Measurements from ENCODE around the gene PTPN9.

PTPN9 gene

DNA sequence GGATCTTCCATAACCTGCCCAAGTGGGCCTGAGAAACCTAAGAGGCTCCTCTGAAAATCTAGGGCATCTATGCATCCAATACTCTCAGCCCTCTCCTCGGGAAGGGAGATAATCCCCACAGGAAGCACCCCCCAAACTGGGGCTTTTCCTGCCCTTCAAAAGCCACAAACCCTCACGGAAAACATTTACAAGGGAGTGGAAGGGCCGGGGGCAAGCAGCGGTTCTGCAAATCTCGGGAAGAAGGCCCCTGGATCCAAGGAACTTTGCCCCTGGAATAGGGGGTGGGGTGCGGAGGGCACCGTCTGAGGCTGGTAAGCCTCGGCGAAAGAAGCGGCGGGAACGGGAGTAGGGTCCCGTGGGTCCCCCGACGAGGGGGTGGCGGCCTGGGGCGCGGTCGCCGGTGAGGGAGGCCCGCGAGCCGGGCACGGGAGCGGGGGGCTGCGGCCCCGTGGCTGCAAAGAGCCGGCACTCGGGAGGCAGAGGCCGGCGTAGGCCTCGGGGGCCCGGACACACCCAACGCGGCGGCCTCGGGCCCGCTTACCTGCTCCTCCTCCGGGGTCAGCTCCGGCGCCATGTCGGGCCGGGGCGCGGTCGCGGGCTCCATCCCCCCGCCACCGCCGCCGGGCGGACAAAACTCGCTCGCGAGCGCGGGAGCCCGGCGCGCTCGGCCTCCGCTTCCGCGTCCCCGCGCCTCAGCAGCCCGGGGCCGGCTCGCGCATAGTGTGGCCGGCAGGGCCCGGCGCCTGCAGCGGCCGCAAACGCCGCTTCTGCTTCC is 755 bp downstream of the PTPN9 start:
- TF ChIP-seq ZFP3 (CRISPR knock-in tag; IDR thresholded peaks at IDR 0.05) (no peak), ZNF70 (CRISPR knock-in tag; IDR thresholded peaks at IDR 0.05) (no peak), ZNF8 (CRISPR knock-in tag; IDR thresholded peaks at IDR 0.05) (no peak), ZC3H10 (CRISPR knock-in tag; IDR thresholded peaks at IDR 0.05) (no peak), SNAI2 (CRISPR knock-in tag; IDR thresholded peaks at IDR 0.05) (no peak), ISL1 (CRISPR knock-in tag; IDR thresholded peaks at IDR 0.05) (no peak), RARB (CRISPR knock-in tag; IDR thresholded peaks at IDR 0.05) (no peak), GLIS3 (CRISPR knock-in tag; IDR thresholded peaks at IDR 0.05) (no peak), ZFP30 (CRISPR knock-in tag; IDR thresholded peaks at IDR 0.05) (no peak), CSDC2 (CRISPR knock-in tag; IDR thresholded peaks at IDR 0.05) (no peak), BACH2 (CRISPR knock-in tag; IDR thresholded peaks at IDR 0.05; ENCODE audit: borderline replicate concordance) (no peak), OSR1 (CRISPR knock-in tag; IDR thresholded peaks at IDR 0.05) (no peak), ARNTL (CRISPR knock-in tag; IDR thresholded peaks at IDR 0.05; ENCODE audit: borderline replicate concordance, low read depth) (no peak)
- TF ChIP-seq, protein P1, sequence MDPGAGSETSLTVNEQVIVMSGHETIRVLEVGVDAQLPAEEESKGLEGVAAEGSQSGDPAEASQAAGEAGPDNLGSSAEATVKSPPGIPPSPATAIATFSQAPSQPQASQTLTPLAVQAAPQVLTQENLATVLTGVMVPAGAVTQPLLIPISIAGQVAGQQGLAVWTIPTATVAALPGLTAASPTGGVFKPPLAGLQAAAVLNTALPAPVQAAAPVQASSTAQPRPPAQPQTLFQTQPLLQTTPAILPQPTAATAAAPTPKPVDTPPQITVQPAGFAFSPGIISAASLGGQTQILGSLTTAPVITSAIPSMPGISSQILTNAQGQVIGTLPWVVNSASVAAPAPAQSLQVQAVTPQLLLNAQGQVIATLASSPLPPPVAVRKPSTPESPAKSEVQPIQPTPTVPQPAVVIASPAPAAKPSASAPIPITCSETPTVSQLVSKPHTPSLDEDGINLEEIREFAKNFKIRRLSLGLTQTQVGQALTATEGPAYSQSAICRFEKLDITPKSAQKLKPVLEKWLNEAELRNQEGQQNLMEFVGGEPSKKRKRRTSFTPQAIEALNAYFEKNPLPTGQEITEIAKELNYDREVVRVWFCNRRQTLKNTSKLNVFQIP (CRISPR knock-in tag; IDR thresholded peaks at IDR 0.05; ENCODE audit: borderline replicate concordance, low read depth): no peak
- TF ChIP-seq, protein P2, sequence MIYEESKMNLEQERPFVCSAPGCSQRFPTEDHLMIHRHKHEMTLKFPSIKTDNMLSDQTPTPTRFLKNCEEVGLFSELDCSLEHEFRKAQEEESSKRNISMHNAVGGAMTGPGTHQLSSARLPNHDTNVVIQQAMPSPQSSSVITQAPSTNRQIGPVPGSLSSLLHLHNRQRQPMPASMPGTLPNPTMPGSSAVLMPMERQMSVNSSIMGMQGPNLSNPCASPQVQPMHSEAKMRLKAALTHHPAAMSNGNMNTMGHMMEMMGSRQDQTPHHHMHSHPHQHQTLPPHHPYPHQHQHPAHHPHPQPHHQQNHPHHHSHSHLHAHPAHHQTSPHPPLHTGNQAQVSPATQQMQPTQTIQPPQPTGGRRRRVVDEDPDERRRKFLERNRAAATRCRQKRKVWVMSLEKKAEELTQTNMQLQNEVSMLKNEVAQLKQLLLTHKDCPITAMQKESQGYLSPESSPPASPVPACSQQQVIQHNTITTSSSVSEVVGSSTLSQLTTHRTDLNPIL (CRISPR knock-in tag; IDR thresholded peaks at IDR 0.05; ENCODE audit: low read depth): no peak
- TF ChIP-seq, protein P3, sequence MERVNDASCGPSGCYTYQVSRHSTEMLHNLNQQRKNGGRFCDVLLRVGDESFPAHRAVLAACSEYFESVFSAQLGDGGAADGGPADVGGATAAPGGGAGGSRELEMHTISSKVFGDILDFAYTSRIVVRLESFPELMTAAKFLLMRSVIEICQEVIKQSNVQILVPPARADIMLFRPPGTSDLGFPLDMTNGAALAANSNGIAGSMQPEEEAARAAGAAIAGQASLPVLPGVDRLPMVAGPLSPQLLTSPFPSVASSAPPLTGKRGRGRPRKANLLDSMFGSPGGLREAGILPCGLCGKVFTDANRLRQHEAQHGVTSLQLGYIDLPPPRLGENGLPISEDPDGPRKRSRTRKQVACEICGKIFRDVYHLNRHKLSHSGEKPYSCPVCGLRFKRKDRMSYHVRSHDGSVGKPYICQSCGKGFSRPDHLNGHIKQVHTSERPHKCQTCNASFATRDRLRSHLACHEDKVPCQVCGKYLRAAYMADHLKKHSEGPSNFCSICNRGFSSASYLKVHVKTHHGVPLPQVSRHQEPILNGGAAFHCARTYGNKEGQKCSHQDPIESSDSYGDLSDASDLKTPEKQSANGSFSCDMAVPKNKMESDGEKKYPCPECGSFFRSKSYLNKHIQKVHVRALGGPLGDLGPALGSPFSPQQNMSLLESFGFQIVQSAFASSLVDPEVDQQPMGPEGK (CRISPR knock-in tag; IDR thresholded peaks at IDR 0.05; ENCODE audit: borderline replicate concordance): no peak
- TF ChIP-seq, protein P4, sequence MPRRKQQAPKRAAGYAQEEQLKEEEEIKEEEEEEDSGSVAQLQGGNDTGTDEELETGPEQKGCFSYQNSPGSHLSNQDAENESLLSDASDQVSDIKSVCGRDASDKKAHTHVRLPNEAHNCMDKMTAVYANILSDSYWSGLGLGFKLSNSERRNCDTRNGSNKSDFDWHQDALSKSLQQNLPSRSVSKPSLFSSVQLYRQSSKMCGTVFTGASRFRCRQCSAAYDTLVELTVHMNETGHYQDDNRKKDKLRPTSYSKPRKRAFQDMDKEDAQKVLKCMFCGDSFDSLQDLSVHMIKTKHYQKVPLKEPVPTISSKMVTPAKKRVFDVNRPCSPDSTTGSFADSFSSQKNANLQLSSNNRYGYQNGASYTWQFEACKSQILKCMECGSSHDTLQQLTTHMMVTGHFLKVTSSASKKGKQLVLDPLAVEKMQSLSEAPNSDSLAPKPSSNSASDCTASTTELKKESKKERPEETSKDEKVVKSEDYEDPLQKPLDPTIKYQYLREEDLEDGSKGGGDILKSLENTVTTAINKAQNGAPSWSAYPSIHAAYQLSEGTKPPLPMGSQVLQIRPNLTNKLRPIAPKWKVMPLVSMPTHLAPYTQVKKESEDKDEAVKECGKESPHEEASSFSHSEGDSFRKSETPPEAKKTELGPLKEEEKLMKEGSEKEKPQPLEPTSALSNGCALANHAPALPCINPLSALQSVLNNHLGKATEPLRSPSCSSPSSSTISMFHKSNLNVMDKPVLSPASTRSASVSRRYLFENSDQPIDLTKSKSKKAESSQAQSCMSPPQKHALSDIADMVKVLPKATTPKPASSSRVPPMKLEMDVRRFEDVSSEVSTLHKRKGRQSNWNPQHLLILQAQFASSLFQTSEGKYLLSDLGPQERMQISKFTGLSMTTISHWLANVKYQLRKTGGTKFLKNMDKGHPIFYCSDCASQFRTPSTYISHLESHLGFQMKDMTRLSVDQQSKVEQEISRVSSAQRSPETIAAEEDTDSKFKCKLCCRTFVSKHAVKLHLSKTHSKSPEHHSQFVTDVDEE (CRISPR knock-in tag; IDR thresholded peaks at IDR 0.05): no peak; the same call in 1 of the 2 replicates
- ATAC-seq: peak; percentile 38

DNA sequence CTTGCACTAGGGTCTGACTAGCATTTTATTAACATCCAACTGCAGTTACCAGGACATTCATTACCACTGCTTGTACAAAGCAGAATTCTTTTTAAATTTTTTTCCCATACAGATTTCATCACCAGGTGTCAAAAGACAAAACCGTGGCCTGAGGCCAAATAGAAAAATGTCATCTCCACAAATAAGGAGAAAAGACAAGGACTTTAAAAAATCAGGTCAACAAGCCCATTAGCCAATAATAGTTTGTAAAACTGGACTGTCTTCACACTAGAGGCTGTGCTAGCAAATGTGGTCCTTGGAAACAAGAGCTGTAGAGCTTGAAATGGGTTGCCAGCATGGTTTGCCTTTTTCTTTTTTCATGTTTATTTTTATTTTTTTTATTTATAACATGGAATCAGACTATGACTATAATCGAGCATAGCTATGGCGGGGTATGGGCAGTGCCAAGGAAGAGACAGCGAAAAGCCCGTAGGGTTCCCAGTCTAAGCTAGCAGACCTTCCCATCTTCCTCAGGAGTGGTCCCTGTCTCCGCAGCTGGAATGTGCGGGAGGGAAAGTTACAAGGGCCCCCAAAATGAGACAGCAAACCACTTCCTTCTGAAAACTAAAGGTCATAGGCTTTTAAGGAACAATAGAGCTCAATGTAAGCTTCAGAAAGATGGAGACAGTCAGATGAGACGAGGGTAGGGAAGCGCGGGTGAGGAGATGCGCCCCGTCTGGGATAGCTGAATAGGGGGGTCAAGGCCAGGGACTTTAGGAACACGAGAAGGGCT is 1.5 kb downstream of the PTPN9 start:
- TF ChIP-seq ARNTL (CRISPR knock-in tag; IDR thresholded peaks at IDR 0.05; ENCODE audit: borderline replicate concordance, low read depth) (no peak), PPARA (CRISPR knock-in tag; IDR thresholded peaks at IDR 0.05; ENCODE audit: borderline replicate concordance) (no peak), GLIS3 (CRISPR knock-in tag; IDR thresholded peaks at IDR 0.05) (no peak), ZNF8 (CRISPR knock-in tag; IDR thresholded peaks at IDR 0.05) (no peak), ZNF565 (CRISPR knock-in tag; conservative IDR thresholded peaks at IDR 0.05; ENCODE audit: low read depth) (no peak), TOX (CRISPR knock-in tag; IDR thresholded peaks at IDR 0.05; ENCODE audit: borderline replicate concordance) (no peak), OSR1 (CRISPR knock-in tag; IDR thresholded peaks at IDR 0.05) (no peak), ZFP3 (CRISPR knock-in tag; IDR thresholded peaks at IDR 0.05) (no peak), BACH2 (CRISPR knock-in tag; IDR thresholded peaks at IDR 0.05; ENCODE audit: borderline replicate concordance) (no peak), SNAI2 (CRISPR knock-in tag; IDR thresholded peaks at IDR 0.05) (no peak), TCF4 (CRISPR knock-in tag; IDR thresholded peaks at IDR 0.05; ENCODE audit: borderline replicate concordance) (no peak), CSDC2 (CRISPR knock-in tag; IDR thresholded peaks at IDR 0.05) (no peak), ZFP30 (CRISPR knock-in tag; IDR thresholded peaks at IDR 0.05) (no peak), RARB (CRISPR knock-in tag; IDR thresholded peaks at IDR 0.05) (no peak)
- TF ChIP-seq, protein P2 (CRISPR knock-in tag; IDR thresholded peaks at IDR 0.05; ENCODE audit: low read depth): no peak
- TF ChIP-seq, protein P4 (CRISPR knock-in tag; IDR thresholded peaks at IDR 0.05): no peak
- ATAC-seq: peak; percentile 62

Measured in SK-N-SH treated with all-trans-retinoic acid at 6 μM for 48 hours (cell line).